IMR-90 (cell line): Measurements from ENCODE around the gene SPAG16. TPM values are rescaled to one million over a fixed set of nuclear protein-coding genes. Genes with fewer than 3 reads are reported as not detected.

Experiments used
- ATAC-seq: fragments of 200-7000 bp; cut with Tn5 transposase; 2 replicates; pipeline ENCODE4 v1.9.1; 2020; ENCODE audit warnings: low read depth, mild to moderate bottlenecking, moderate library complexity
- BruUV-seq: library from RNA; stranded (reverse); fragments of 400-500 nt; replicated peaks from 2 replicates; lab custom pipeline; 2021; lab: Mats Ljungman, UMichigan
- CTCF ChIA-PET: fragments of 300-600 bp; formaldehyde crosslinking; extraction: SDS; loops from one replicate; lab custom pipeline; 2021; ENCODE audit warnings: antibody characterized with exemption; lab: Yijun Ruan, JAX
- POLR2A ChIA-PET: fragments of 300-600 bp; sonication (Branson Sonifier 250); formaldehyde crosslinking; loops from one replicate; lab custom pipeline; 2022; ENCODE audit warnings: antibody characterized with exemption; ENCODE audit not compliant: unreplicated experiment; lab: Charles Lee
- DNase-seq: peaks from one replicate; pipeline ENCODE4 v3.0.0; 2013
- H2AFZ ChIP-seq: replicated peaks from 2 replicates; pipeline ENCODE3; 2013; ENCODE audit warnings: low read length, mild to moderate bottlenecking; ENCODE audit not compliant: poor library complexity
- H2AK5ac ChIP-seq: 2 replicates; pipeline ENCODE4 v1.6.1; 2013; ENCODE audit warnings: low read depth, low read length, inconsistent platforms
- H2AK9ac ChIP-seq: replicated peaks from 2 replicates; pipeline ENCODE3; 2013; ENCODE audit warnings: mild to moderate bottlenecking, low read depth, low read length, moderate library complexity; ENCODE audit not compliant: poor library complexity
- H2BK120ac ChIP-seq: 2 replicates; pipeline ENCODE4 v1.6.1; 2013; ENCODE audit warnings: low read depth, low read length, inconsistent platforms
- H2BK15ac ChIP-seq: 3 replicates; pipeline ENCODE4 v1.6.1; 2013; ENCODE audit warnings: low read depth, low read length, inconsistent platforms
- H2BK20ac ChIP-seq: 2 replicates; pipeline ENCODE4 v1.6.1; 2013; ENCODE audit warnings: low read depth, mild to moderate bottlenecking, inconsistent platforms, low read length, moderate library complexity
- H2BK5ac ChIP-seq: 2 replicates; pipeline ENCODE4 v1.6.1; 2013; ENCODE audit warnings: mild to moderate bottlenecking, low read depth, low read length, inconsistent platforms; ENCODE audit not compliant: poor library complexity, severe bottlenecking
- H3K14ac ChIP-seq: replicated peaks from 2 replicates; pipeline ENCODE4 v1.6.1; 2013; ENCODE audit warnings: low read depth, low read length, inconsistent platforms
- H3K18ac ChIP-seq: 2 replicates; pipeline ENCODE4 v1.6.1; 2013; ENCODE audit warnings: low read depth, low read length, control low read depth
- H3K23ac ChIP-seq: 2 replicates; pipeline ENCODE4 v1.6.1; 2013; ENCODE audit warnings: low read depth, low read length, inconsistent platforms
- H3K27ac ChIP-seq: 2 replicates; pipeline ENCODE4 v1.5.1; 2013; ENCODE audit warnings: mild to moderate bottlenecking, control low read depth, low read length; ENCODE audit not compliant: insufficient read depth
- H3K27me3 ChIP-seq: 2 replicates; pipeline ENCODE4 v1.6.1; 2013; ENCODE audit warnings: low read length; ENCODE audit not compliant: control insufficient read depth, insufficient read depth
- H3K36me3 ChIP-seq: 2 replicates; pipeline ENCODE4 v1.6.1; 2013; ENCODE audit warnings: low read length, mixed read lengths; ENCODE audit not compliant: control insufficient read depth, insufficient read depth
- H3K4ac ChIP-seq: 2 replicates; pipeline ENCODE4 v1.6.1; 2013; ENCODE audit warnings: low read depth, low read length, inconsistent platforms
- H3K4me1 ChIP-seq: 2 replicates; pipeline ENCODE4 v1.6.1; 2013; ENCODE audit warnings: low read length, mixed read lengths; ENCODE audit not compliant: control insufficient read depth, insufficient read depth
- H3K4me2 ChIP-seq: 2 replicates; pipeline ENCODE4 v1.6.1; 2013; ENCODE audit warnings: low read depth, mild to moderate bottlenecking, control low read depth, low read length, moderate library complexity
- H3K4me3 ChIP-seq: 2 replicates; pipeline ENCODE4 v1.5.1; 2013; ENCODE audit warnings: low read depth, mild to moderate bottlenecking, control low read depth, low read length, moderate library complexity; ENCODE audit not compliant: insufficient read depth
- H3K56ac ChIP-seq: 2 replicates; pipeline ENCODE4 v1.6.1; 2013; ENCODE audit warnings: low read length, inconsistent platforms; ENCODE audit not compliant: insufficient read depth; ENCODE audit errors: extremely low read depth
- H3K79me1 ChIP-seq, 2 experiments: 2 replicates each; pipeline ENCODE4 v1.6.1; 2013; ENCODE audit warnings: low read length in 2 of 2, inconsistent platforms in 1 of 2, low read depth in 1 of 2
- H3K9ac ChIP-seq: 2 replicates; pipeline ENCODE4 v1.6.1; 2013; ENCODE audit warnings: low read depth, low read length, control low read depth
- H3K9me1 ChIP-seq: 2 replicates; pipeline ENCODE4 v1.6.1; 2013; ENCODE audit warnings: low read length, inconsistent platforms; ENCODE audit not compliant: insufficient read depth
- H3K9me3 ChIP-seq: 2 replicates; pipeline ENCODE4 v1.6.1; 2013; ENCODE audit warnings: low read length; ENCODE audit not compliant: control insufficient read depth, insufficient read depth
- H4K20me1 ChIP-seq: 2 replicates; pipeline ENCODE4 v1.6.1; 2013; ENCODE audit warnings: low read length, inconsistent platforms; ENCODE audit not compliant: insufficient read depth
- H4K5ac ChIP-seq: 2 replicates; pipeline ENCODE4 v1.6.1; 2013; ENCODE audit warnings: mild to moderate bottlenecking, low read depth, low read length, control low read depth
- H4K8ac ChIP-seq, 2 experiments: 2 replicates each; pipeline ENCODE4 v1.6.1; 2013; ENCODE audit warnings: low read depth in 2 of 2, low read length in 2 of 2, control low read depth in 1 of 2, inconsistent platforms in 1 of 2
- H4K91ac ChIP-seq: 2 replicates; pipeline ENCODE4 v1.6.1; 2013; ENCODE audit warnings: low read depth, low read length, inconsistent platforms; ENCODE audit not compliant: insufficient read depth
- BHLHE40 ChIP-seq: fragments of 150-350 bp; IDR thresholded peaks from 2 replicates; pipeline ENCODE4 v1.6.1; 2016; ENCODE audit warnings: mild to moderate bottlenecking, low read depth, low read length
- CEBPB ChIP-seq: IDR thresholded peaks from 2 replicates; pipeline ENCODE4 v1.6.1; 2012; ENCODE audit warnings: low read depth, low read length, improper control_type of control experiment
- CHD1 ChIP-seq: IDR thresholded peaks from 2 replicates; pipeline ENCODE4 v1.6.1; 2012; ENCODE audit warnings: low read depth, low read length, improper control_type of control experiment
- CTCF ChIP-seq: conservative IDR thresholded peaks from 2 replicates; pipeline ENCODE4 v1.5.1; 2012; ENCODE audit warnings: mild to moderate bottlenecking, low read depth, low read length, improper control_type of control experiment
- ELK1 ChIP-seq: fragments of 150-350 bp; IDR thresholded peaks from 2 replicates; pipeline ENCODE4 v1.6.1; 2016; ENCODE audit warnings: low read depth, mild to moderate bottlenecking, low read length, moderate library complexity, borderline replicate concordance
- FOS ChIP-seq: fragments of 150-350 bp; IDR thresholded peaks from 2 replicates; pipeline ENCODE4 v1.6.1; 2016; ENCODE audit warnings: low read depth, low read length
- MAFK ChIP-seq: IDR thresholded peaks from 2 replicates; pipeline ENCODE4 v1.6.1; 2012; ENCODE audit warnings: low read depth, low read length, improper control_type of control experiment
- MAZ ChIP-seq: IDR thresholded peaks from 2 replicates; pipeline ENCODE4 v1.6.1; 2012; ENCODE audit warnings: low read depth, mild to moderate bottlenecking, low read length, improper control_type of control experiment, moderate library complexity, borderline replicate concordance
- MXI1 ChIP-seq: IDR thresholded peaks from 2 replicates; pipeline ENCODE4 v1.6.1; 2012; ENCODE audit warnings: low read depth, mild to moderate bottlenecking, low read length, moderate library complexity, borderline replicate concordance
- NFE2L2 ChIP-seq: fragments of 150-350 bp; IDR thresholded peaks from 2 replicates; pipeline ENCODE4 v1.6.1; 2016; ENCODE audit warnings: low read depth, mild to moderate bottlenecking, low read length
- POLR2A ChIP-seq: IDR thresholded peaks from 2 replicates; pipeline ENCODE4 v1.6.1; 2012; ENCODE audit warnings: mild to moderate bottlenecking, low read depth, low read length
- RAD21 ChIP-seq: IDR thresholded peaks from 2 replicates; pipeline ENCODE4 v1.6.1; 2012; ENCODE audit warnings: low read length, improper control_type of control experiment
- RCOR1 ChIP-seq: IDR thresholded peaks from 2 replicates; pipeline ENCODE4 v1.6.1; 2012; ENCODE audit warnings: mild to moderate bottlenecking, low read length, improper control_type of control experiment; ENCODE audit not compliant: insufficient replicate concordance
- RFX5 ChIP-seq: IDR thresholded peaks from 2 replicates; pipeline ENCODE4 v1.8.0; 2012; ENCODE audit warnings: low read depth, mild to moderate bottlenecking, low read length, moderate library complexity
- SMC3 ChIP-seq: fragments of 150-350 bp; IDR thresholded peaks from 2 replicates; pipeline ENCODE4 v1.6.1; 2016; ENCODE audit warnings: low read depth, mild to moderate bottlenecking, antibody characterized with exemption, low read length, moderate library complexity
- USF2 ChIP-seq: fragments of 150-350 bp; IDR thresholded peaks from 2 replicates; pipeline ENCODE4 v1.6.1; 2017; ENCODE audit warnings: mild to moderate bottlenecking, antibody characterized with exemption, low read length, low read depth
- WGBS, 2 experiments: methylation state at CpG; one replicate each; pipeline versions ENCODE4 v1.1.5 to v1.1.7; 2013; ENCODE audit warnings: missing lambda C conversion rate in 2 of 2; ENCODE audit not compliant: insufficient read length in 1 of 2; ENCODE audit errors: extremely low coverage in 2 of 2; 5-methylcytosine and 5-hydroxymethylcytosine counted together
- dilution Hi-C: fragments of 300-500 bp; cut with HindIII; formaldehyde crosslinking; loops from one replicate; pipeline ENCODE4 v1.14.3; 2018; ENCODE audit warnings: low sequenced_read_pairs; ENCODE audit not compliant: unreplicated experiment
- in situ Hi-C: fragments of 300-500 bp; cut with MboI; formaldehyde crosslinking; loops from 3 replicates; pipeline ENCODE4 v1.14.3; 2019; ENCODE audit warnings: low sequenced_read_pairs, inconsistent platforms, mixed read lengths
- intact Hi-C: fragments of 100-400 bp; cut with micrococcal nuclease; formaldehyde crosslinking; loops from 2 replicates; pipeline ENCODE4 v1.10.0; 2022
- polyA plus RNA-seq, 3 experiments: library from polyadenylated mRNA; depleted of rRNA; stranded (reverse); fragments of >200 nt; gene quantifications; 2 replicates each; pipeline ENCODE4 v1.2.3, GENCODE V29; 2012; ENCODE audit warnings: low replicate concordance in 1 of 3
- total RNA-seq: library from RNA; depleted of rRNA; stranded (reverse); fragments of >200 nt; gene quantifications from 2 replicates; pipeline ENCODE4 v1.2.3, GENCODE V29; 2012

SPAG16 gene
- total and polyA plus RNA-seq, 2 of the 4 experiments (the other 2 are of a cell fraction) = 7.3 to 13.5 TPM

- no peak overlapping the region for H3K4ac ChIP-seq
- H3K18ac ChIP-seq = no peak overlapping the region
- H3K79me1 ChIP-seq = no peaks in the 10 kb centered on the region
- no peak overlapping the region for H2BK5ac ChIP-seq
- no peak for DNase-seq
- BruUV-seq = no TSS peak
- H2AK9ac ChIP-seq = no peak overlapping the region
- H3K4me1 ChIP-seq = no peaks in the 10 kb centered on the region
- no peak overlapping the region for H2BK120ac ChIP-seq
- H3K9me3 ChIP-seq = peaks cover 2% of the 10 kb centered on the region; the same call in 1 of the 2 replicates
- H4K5ac ChIP-seq = no peak overlapping the region
- no peak overlapping the region for H3K4me2 ChIP-seq
- no peaks in the 10 kb centered on the region for H3K27me3 ChIP-seq
- no peak overlapping the region for H2AK5ac ChIP-seq
- H3K23ac ChIP-seq = no peak overlapping the region
- no peak for ATAC-seq
- no peaks in the 10 kb centered on the region for H4K20me1 ChIP-seq
- H2BK15ac ChIP-seq = no peak overlapping the region
- peak overlapping the region; percentile 52 for H2AFZ ChIP-seq
- WGBS, 2 experiments = 76% methylated on average over 2 of the region's 3 CpGs; no CpG with 5 or more reads in 1 of the 2 experiments
- intact Hi-C loops (no loop called here), dilution Hi-C loops (no loop called here), in situ Hi-C loops (no loop called here)
- no peak overlapping the region for H3K14ac ChIP-seq
- no peak overlapping the region for H2BK20ac ChIP-seq
- no peak overlapping the region for H3K9ac ChIP-seq
- H3K4me3 ChIP-seq = no peak overlapping the region
- no peak overlapping the region for H4K8ac ChIP-seq
- H3K9me1 ChIP-seq = no peaks in the 10 kb centered on the region
- TF ChIP-seq USF2 (no peak), MXI1 (no peak), FOS (no peak), MAFK (no peak), CHD1 (no peak), POLR2A (no peak), RAD21 (no peak), CEBPB (no peak), SMC3 (no peak), BHLHE40 (no peak), RCOR1 (no peak), ELK1 (no peak), NFE2L2 (no peak), RFX5 (no peak), MAZ (no peak), CTCF (no peak)
- POLR2A ChIA-PET = no interaction called here
- no peak overlapping the region for H3K56ac ChIP-seq
- no peak overlapping the region for H3K27ac ChIP-seq
- CTCF ChIA-PET = no interaction called here
- no peaks in the 10 kb centered on the region for H3K36me3 ChIP-seq
- H4K91ac ChIP-seq = no peak overlapping the region
Observed at GRCh38 chr2:214034417-214034816, 750.2 kb downstream of the SPAG16 start.
